HepG2 (cell line): ENCODE data around the gene ARL9. TPM values are rescaled to one million over a fixed set of nuclear protein-coding genes. Genes with fewer than 3 reads are reported as not detected.

Experiments
- AHR ChIP-seq: IDR thresholded peaks from 2 replicates; pipeline ENCODE4 v1.6.1; 2018; ENCODE audit warnings: missing genetic modification reagents, missing compliant biosample characterization
- ATF7-NPFF ChIP-seq: sonication (generic); formaldehyde crosslinking; IDR thresholded peaks from 2 replicates; pipeline ENCODE4 v1.8.1; 2023; ENCODE audit warnings: mild to moderate bottlenecking, low read depth, missing genetic modification reagents, moderate library complexity
- IRF2 ChIP-seq: IDR thresholded peaks from 2 replicates; pipeline ENCODE4 v1.6.1; 2018; ENCODE audit warnings: missing genetic modification reagents, missing compliant biosample characterization
- IRX3 ChIP-seq: sonication (generic); formaldehyde crosslinking; IDR thresholded peaks from 2 replicates; pipeline ENCODE4 v1.8.1; 2023; ENCODE audit warnings: mild to moderate bottlenecking, low read depth, missing genetic modification reagents, borderline replicate concordance
- KLF6 ChIP-seq: IDR thresholded peaks from 2 replicates; pipeline ENCODE4 v1.8.0; 2016; ENCODE audit warnings: missing biosample characterization, missing genetic modification reagents
- NFKBIZ ChIP-seq: IDR thresholded peaks from 2 replicates; pipeline ENCODE4 v1.6.1; 2018; ENCODE audit warnings: missing genetic modification reagents, missing compliant biosample characterization
- POLR2G ChIP-seq: fragments of 200-400 bp; formaldehyde crosslinking; IDR thresholded peaks from 2 replicates; pipeline ENCODE4 v1.6.1; 2018; ENCODE audit warnings: mild to moderate bottlenecking, low read depth, low read length, moderate library complexity
- SIN3A ChIP-seq: IDR thresholded peaks from 2 replicates; pipeline ENCODE4 v1.6.1; 2011; ENCODE audit warnings: low read depth, mild to moderate bottlenecking, control low read depth, low read length, borderline replicate concordance
- SP2 ChIP-seq: sonication (generic); formaldehyde crosslinking; IDR thresholded peaks from 2 replicates; pipeline ENCODE4 v1.5.1; 2020; ENCODE audit warnings: mild to moderate bottlenecking, missing genetic modification reagents
- SPEN ChIP-seq: sonication (generic); formaldehyde crosslinking; IDR thresholded peaks from 2 replicates; pipeline ENCODE4 v1.5.1; 2020; ENCODE audit warnings: low read depth, mild to moderate bottlenecking, missing genetic modification reagents
- SRF ChIP-seq: IDR thresholded peaks from 2 replicates; pipeline ENCODE4 v1.6.1; 2011; ENCODE audit warnings: mild to moderate bottlenecking, low read depth, low read length, moderate library complexity
- THRA ChIP-seq: sonication (generic); formaldehyde crosslinking; IDR thresholded peaks from 2 replicates; pipeline ENCODE4 v1.4.0; 2020; ENCODE audit warnings: missing genetic modification reagents, borderline replicate concordance
- TRIM24 ChIP-seq: sonication (generic); formaldehyde crosslinking; IDR thresholded peaks from 2 replicates; pipeline ENCODE4 v1.8.0; 2022; ENCODE audit warnings: mild to moderate bottlenecking, missing genetic modification reagents
- ZNF124 ChIP-seq: sonication (generic); formaldehyde crosslinking; IDR thresholded peaks from 2 replicates; pipeline ENCODE4 v1.4.0; 2020; ENCODE audit warnings: missing genetic modification reagents
- ZNF317 ChIP-seq: sonication (generic); formaldehyde crosslinking; IDR thresholded peaks from 2 replicates; pipeline ENCODE4 v1.5.0; 2020; ENCODE audit warnings: mild to moderate bottlenecking, missing genetic modification reagents
- ZNF350 ChIP-seq: sonication (generic); formaldehyde crosslinking; IDR thresholded peaks from 2 replicates; pipeline ENCODE4 v1.4.0; 2020; ENCODE audit warnings: mild to moderate bottlenecking, low read depth, missing genetic modification reagents, borderline replicate concordance
- ZNF644 ChIP-seq: IDR thresholded peaks from 2 replicates; pipeline ENCODE4 v1.6.1; 2016; ENCODE audit warnings: low read depth
- ZNF691 ChIP-seq: sonication (generic); formaldehyde crosslinking; IDR thresholded peaks from 2 replicates; pipeline ENCODE4 v1.4.0; 2020; ENCODE audit warnings: missing genetic modification reagents, low read depth, mild to moderate bottlenecking, borderline replicate concordance
- ZNF792 ChIP-seq: IDR thresholded peaks from 2 replicates; pipeline ENCODE4 v1.6.1; 2016
- polyA plus RNA-seq, 8 experiments: library from polyadenylated mRNA; depleted of rRNA in 3 of 8; stranded (reverse) in 7 of 8; unstranded in 1 of 8; fragments of >200 nt; fragmentation: Illumina TruSeq in 4 of 8; extraction: Trizol in 4 of 8; gene quantifications; 2 replicates each; pipeline versions ENCODE4 v1.2.1 to v1.2.3, GENCODE V29; 2011 to 2016; ENCODE audit warnings: low read depth in 4 of 8, missing spikeins in 1 of 8, mixed read lengths in 1 of 8; ENCODE audit not compliant: insufficient read depth in 1 of 8
- total RNA-seq, 5 experiments: library from RNA; depleted of rRNA; stranded (reverse); fragments of >200 nt; fragmentation: Illumina TruSeq; extraction: Trizol; gene quantifications; 2 replicates each; pipeline ENCODE4 v1.2.3, GENCODE V29; 2016; ENCODE audit warnings: low read depth in 1 of 5
- TF ChIP-seq, protein P1 (sequence below): sonication (generic); formaldehyde crosslinking; IDR thresholded peaks from 2 replicates; pipeline ENCODE4 v1.8.0; 2023; ENCODE audit warnings: mild to moderate bottlenecking, missing genetic modification reagents
- TF ChIP-seq, protein P2 (sequence below): sonication (generic); formaldehyde crosslinking; IDR thresholded peaks from 2 replicates; pipeline ENCODE4 v1.8.0; 2022; ENCODE audit warnings: mild to moderate bottlenecking, missing genetic modification reagents; ENCODE audit not compliant: insufficient replicate concordance

Gene ARL9
- total and polyA plus RNA-seq, 2 of the 13 experiments (the other 11 are each of a cell fraction or from before 2014, with no cell fraction given): not detected

DNA sequence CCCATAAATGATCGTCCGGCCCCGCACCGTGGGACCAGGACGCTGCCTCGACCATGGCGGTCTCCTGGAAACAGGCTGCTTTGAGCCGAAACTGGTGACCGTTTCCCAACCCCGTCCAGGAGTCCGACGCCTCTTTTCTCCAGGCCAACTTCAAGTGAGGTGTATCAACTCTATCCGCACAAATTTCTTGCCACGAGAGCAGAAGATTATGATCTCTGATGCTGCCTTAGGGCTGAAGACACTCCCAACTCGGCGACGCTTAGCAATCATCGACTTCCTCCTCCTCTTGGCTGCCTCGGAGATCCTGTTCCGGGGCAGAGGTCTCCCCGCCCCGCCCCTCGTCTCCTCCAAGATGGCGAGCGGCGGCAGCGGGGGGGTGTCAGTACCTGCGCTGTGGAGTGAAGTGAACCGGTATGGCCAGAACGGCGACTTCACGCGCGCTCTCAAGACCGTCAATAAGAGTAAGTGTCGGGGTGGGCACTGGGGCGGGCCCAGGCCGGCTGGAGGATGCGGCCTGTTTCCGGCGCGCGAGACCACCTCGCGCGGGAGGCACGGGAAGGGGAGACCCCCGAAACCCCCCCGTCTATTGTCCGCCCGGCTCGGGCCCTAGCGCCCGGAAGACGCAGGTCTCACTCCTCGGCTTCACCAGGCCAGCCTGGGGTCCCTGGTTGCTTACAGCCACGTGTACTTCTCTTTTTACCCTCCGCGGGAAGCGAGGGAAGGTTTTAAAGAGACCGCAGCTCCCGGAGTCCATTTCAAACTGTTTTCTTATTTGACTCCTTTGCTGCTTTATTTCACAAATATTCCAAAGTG, 38.1 kb upstream of the ARL9 start, which contains the start of gene SRP72 (continued):
- TF ChIP-seq ZNF350 (CRISPR knock-in tag): peak; percentile 53; the same call in 1 of the 2 replicates
- peak; percentile 63; the same call in 1 of the 2 replicates for TF ChIP-seq ZNF792
- peak; percentile 26; the same call in 1 of the 2 replicates for TF ChIP-seq SP2 (CRISPR knock-in tag)
- TF ChIP-seq SIN3A: peak; percentile 64; the same call in 1 of the 2 replicates
- TF ChIP-seq IRX3 (CRISPR knock-in tag): no peak
- peak; percentile 78 for TF ChIP-seq KLF6 (CRISPR knock-in tag)
- TF ChIP-seq SRF: no peak
- TF ChIP-seq TRIM24 (CRISPR knock-in tag): no peak
- TF ChIP-seq POLR2G: peak; percentile 94
- peak; percentile 53 for TF ChIP-seq SPEN (CRISPR knock-in tag)
- TF ChIP-seq, protein P1, sequence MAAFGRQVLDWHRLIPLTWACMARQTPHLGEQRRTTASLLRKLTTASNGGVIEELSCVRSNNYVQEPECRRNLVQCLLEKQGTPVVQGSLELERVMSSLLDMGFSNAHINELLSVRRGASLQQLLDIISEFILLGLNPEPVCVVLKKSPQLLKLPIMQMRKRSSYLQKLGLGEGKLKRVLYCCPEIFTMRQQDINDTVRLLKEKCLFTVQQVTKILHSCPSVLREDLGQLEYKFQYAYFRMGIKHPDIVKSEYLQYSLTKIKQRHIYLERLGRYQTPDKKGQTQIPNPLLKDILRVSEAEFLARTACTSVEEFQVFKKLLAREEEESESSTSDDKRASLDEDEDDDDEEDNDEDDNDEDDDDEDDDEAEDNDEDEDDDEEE: 0 out of 2 replicates have a peak, but pooled peaks have one; percentile 49
- 0 out of 2 replicates have a peak, but pooled peaks have one; percentile 31 for TF ChIP-seq ZNF691 (CRISPR knock-in tag)
- TF ChIP-seq ZNF317: 0 out of 2 replicates have a peak, but pooled peaks have one; percentile 52
- peak; percentile 78 for TF ChIP-seq IRF2 (CRISPR knock-in tag)
- TF ChIP-seq ZNF644: peak; percentile 24; the same call in 1 of the 2 replicates
- TF ChIP-seq NFKBIZ: peak; percentile 56; the same call in 1 of the 2 replicates
- no peak for TF ChIP-seq ATF7-NPFF
- TF ChIP-seq AHR (CRISPR knock-in tag): 0 out of 2 replicates have a peak, but pooled peaks have one; percentile 41
- TF ChIP-seq, protein P2, sequence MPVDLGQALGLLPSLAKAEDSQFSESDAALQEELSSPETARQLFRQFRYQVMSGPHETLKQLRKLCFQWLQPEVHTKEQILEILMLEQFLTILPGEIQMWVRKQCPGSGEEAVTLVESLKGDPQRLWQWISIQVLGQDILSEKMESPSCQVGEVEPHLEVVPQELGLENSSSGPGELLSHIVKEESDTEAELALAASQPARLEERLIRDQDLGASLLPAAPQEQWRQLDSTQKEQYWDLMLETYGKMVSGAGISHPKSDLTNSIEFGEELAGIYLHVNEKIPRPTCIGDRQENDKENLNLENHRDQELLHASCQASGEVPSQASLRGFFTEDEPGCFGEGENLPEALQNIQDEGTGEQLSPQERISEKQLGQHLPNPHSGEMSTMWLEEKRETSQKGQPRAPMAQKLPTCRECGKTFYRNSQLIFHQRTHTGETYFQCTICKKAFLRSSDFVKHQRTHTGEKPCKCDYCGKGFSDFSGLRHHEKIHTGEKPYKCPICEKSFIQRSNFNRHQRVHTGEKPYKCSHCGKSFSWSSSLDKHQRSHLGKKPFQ: no peak
- 0 out of 2 replicates have a peak, but pooled peaks have one; percentile 34 for TF ChIP-seq ZNF124 (CRISPR knock-in tag)
- peak; percentile 65; the same call in 1 of the 2 replicates for TF ChIP-seq THRA (CRISPR knock-in tag)
